HUES6 (cell line): ENCODE measurements around the gene HSPA12A.

Experiments
- H3K27ac ChIP-seq: 2 replicates; pipeline ENCODE4 v1.7.0; 2013; ENCODE audit warnings: low read depth, mild to moderate bottlenecking, low read length, inconsistent platforms
- H3K27me3 ChIP-seq: 2 replicates; pipeline ENCODE4 v1.6.1; 2013; ENCODE audit warnings: low read length; ENCODE audit not compliant: control insufficient read depth, insufficient read depth
- H3K36me3 ChIP-seq: 2 replicates; pipeline ENCODE4 v1.6.1; 2013; ENCODE audit warnings: low read length; ENCODE audit not compliant: control insufficient read depth, insufficient read depth
- H3K4me1 ChIP-seq: 2 replicates; pipeline ENCODE4 v1.6.1; 2013; ENCODE audit warnings: low read length; ENCODE audit not compliant: control insufficient read depth, insufficient read depth
- H3K4me3 ChIP-seq: 2 replicates; pipeline ENCODE4 v1.5.1; 2013; ENCODE audit warnings: low read depth, low read length
- H3K9ac ChIP-seq: one replicate; pipeline ENCODE4 v1.6.1; 2013; ENCODE audit warnings: mild to moderate bottlenecking, low read length
- H3K9me3 ChIP-seq: 2 replicates; pipeline ENCODE4 v1.6.1; 2013; ENCODE audit warnings: low read depth, low read length; ENCODE audit not compliant: control insufficient read depth, insufficient read depth

Gene HSPA12A

DNA sequence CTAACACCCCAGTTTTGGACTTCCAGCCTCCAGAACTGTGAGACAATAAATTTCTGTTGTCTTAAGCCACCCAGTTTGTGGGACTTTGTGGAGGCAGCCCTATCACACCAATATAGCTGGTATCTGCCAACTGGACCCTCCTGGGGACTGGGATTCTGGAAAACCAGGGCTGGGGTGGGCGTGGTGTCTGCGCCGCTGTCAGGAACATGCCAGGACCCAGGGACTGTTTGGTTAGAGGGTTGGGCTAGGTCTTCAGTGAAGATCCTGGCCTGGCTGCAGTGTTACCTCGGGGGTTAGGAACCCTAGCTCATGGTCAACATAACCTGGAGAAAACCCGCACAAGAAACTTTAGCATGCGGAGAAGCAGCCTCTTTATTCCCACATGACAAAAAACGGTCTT is 79.0 kb downstream of the HSPA12A start:
- H3K9me3 ChIP-seq = no peaks in the 10 kb centered on the region
- H3K9ac ChIP-seq = no peak overlapping the region
- no peak overlapping the region for H3K4me3 ChIP-seq
- H3K36me3 ChIP-seq = peaks cover 29% of the 10 kb centered on the region
- H3K27me3 ChIP-seq = no peaks in the 10 kb centered on the region
- H3K27ac ChIP-seq = no peak overlapping the region
- H3K4me1 ChIP-seq = no peaks in the 10 kb centered on the region

DNA sequence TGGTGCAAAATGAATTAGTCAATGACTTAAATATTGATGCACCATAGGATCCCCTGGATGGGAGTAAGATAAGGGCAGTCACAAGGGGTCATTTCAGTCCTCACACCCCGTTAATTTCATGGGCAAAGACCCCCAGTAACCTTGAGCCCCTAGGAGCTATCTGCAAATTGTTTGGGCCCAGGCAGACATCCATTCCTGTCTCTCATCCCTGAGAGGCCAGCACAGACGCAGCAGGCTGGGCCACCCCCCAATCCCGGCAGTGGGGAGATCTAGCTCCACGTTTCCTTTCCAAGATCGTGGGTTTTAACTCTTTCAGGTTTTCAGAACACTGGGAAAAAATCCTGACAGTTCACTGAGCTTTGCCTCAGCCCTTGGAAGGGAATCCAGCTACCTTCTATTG is 81.5 kb downstream of the HSPA12A start:
- H3K4me3 ChIP-seq = no peak overlapping the region
- peaks cover 13% of the 10 kb centered on the region; the same call in 1 of the 2 replicates for H3K36me3 ChIP-seq
- no peaks in the 10 kb centered on the region for H3K9me3 ChIP-seq
- no peak overlapping the region for H3K9ac ChIP-seq
- no peaks in the 10 kb centered on the region for H3K27me3 ChIP-seq
- H3K27ac ChIP-seq = no peak overlapping the region
- no peaks in the 10 kb centered on the region for H3K4me1 ChIP-seq

DNA sequence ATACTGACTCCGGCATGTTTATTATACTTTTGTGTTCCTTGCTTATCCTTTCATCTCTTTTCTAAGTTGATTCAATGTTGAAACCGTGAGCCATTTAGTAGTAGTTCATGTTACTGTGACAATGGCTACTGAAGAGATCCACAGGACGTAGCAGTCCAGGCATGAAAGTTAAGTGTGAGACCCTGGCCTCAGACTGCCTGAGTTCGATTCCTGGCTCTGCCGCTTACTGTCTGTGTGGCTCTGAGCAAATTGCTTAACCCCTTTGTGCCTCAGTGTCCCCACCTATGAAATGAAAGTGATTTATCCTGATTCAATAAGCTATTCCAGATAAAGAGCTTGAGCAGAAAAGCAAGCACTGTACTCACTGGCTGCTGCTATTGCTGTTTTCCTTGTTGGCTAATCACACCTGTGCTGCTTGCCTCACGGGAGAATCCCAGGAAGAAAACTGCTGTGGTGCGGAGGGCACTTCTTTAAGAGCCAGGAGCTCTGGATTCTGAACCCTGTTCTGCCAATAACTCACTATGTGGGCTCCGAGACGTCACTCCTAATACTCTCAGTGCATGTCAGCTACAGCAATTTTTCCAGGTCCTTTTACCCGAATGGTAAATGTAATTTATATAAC is 83.2 kb downstream of the HSPA12A start:
- Histone ChIP-seq H3K9ac (no peak overlapping the region), H3K27ac (no peak overlapping the region), H3K4me3 (no peak overlapping the region), H3K27me3 (no peaks in the 10 kb centered on the region), H3K36me3 (peaks cover 5% of the 10 kb centered on the region; the same call in 1 of the 2 replicates), H3K4me1 (no peaks in the 10 kb centered on the region), H3K9me3 (no peaks in the 10 kb centered on the region)

DNA sequence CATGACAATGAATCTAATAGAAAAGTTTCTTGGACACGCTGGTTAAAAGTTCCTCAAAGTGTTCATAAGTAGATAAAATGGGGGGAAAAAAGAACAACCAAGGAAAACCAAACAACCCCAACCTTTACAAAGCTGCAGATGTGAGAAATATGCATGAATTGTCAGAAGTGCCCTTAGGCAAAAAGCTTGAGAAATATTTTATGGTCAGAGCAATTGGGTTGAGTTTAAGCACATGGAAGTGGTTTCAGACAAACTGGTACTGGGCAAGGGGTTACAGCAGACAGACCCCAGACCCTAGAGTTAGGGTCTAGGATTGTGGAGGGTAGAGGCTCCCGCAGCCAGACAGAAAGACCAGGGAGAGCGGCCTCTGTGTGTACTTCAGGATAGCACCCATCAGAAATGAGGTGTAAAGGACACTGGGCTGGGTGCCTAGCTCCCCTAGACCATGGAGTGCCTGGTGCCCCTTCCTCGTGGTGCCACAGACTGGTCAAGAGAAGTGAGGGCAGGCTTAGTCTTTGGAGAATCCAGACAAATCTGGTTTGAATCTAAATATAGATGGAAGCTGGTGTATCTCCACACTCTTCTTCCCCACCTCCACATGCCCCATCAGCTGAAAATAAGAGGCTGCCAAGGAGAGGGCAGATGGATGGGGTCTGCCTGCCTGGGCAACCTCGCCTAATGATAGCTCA is 84.4 kb downstream of the HSPA12A start:
- Histone ChIP-seq H3K36me3 (no peaks in the 10 kb centered on the region), H3K4me1 (no peaks in the 10 kb centered on the region), H3K27me3 (no peaks in the 10 kb centered on the region), H3K9ac (no peak overlapping the region), H3K27ac (no peak overlapping the region), H3K9me3 (no peaks in the 10 kb centered on the region), H3K4me3 (no peak overlapping the region)

DNA sequence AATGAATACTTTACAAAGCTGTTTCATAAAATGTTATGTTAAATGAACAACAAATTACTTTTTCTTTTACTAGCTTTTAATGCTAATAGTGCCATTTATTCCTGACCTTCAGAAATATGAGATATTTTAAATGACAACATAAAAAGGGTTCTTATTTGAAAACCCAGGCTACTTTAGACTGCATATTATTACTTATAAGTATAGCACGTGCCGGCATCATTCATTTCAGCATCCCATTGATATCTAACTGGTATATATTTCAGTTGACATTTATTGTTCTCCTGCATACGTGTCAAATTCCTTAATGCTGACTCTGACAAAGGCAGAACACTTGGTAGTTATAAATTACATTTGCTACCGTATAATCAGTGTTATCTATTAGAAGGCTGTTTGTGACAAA is 86.3 kb downstream of the HSPA12A start:
- no peaks in the 10 kb centered on the region for H3K36me3 ChIP-seq
- no peaks in the 10 kb centered on the region for H3K4me1 ChIP-seq
- H3K9ac ChIP-seq = no peak overlapping the region
- no peaks in the 10 kb centered on the region for H3K27me3 ChIP-seq
- no peaks in the 10 kb centered on the region for H3K9me3 ChIP-seq
- no peak overlapping the region for H3K4me3 ChIP-seq
- H3K27ac ChIP-seq = no peak overlapping the region

DNA sequence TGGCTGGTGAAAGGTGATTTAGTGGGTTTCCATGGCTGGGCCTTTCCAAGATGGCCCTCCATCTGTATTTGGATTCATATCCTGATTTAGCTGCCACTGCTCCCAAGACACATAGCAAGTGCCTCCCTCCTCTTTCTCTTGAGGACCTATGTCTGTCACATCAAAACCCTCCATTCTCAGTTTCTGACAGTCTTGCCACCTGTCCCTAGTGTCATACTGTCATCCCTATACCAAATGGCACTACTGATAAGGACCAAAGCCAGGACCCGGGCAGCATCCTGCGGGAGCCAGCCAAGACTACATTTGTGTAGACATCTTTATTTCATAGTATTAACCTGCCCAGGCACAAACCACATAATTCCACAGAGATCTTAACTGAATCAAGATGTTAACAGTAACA is 86.8 kb downstream of the HSPA12A start:
- Histone ChIP-seq H3K36me3 (no peaks in the 10 kb centered on the region), H3K27me3 (no peaks in the 10 kb centered on the region), H3K9ac (no peak overlapping the region), H3K4me3 (no peak overlapping the region), H3K4me1 (no peaks in the 10 kb centered on the region), H3K27ac (no peak overlapping the region), H3K9me3 (no peaks in the 10 kb centered on the region)

DNA sequence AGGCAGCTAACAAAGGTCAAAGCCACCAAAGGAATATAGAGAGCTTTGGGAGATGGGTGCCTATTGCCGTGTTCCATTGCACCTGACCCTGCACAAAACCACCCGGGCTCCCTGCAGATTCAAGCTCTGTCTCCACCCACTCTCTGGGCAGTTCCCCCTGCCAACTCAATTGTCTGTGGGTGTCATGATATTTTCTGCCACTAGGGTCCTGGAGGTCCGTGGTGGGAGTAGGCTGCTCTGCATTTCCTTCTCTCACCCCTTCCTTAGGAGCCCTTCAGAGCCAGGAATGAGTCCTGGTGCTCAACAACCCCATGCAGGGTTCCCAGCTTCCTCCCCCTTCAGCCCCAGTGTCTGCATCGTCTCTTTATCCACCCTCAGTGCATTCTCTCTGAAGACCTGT is 87.5 kb downstream of the HSPA12A start:
- Histone ChIP-seq H3K9ac (no peak overlapping the region), H3K4me3 (no peak overlapping the region), H3K36me3 (no peaks in the 10 kb centered on the region), H3K9me3 (no peaks in the 10 kb centered on the region), H3K4me1 (no peaks in the 10 kb centered on the region), H3K27me3 (no peaks in the 10 kb centered on the region), H3K27ac (no peak overlapping the region)

DNA sequence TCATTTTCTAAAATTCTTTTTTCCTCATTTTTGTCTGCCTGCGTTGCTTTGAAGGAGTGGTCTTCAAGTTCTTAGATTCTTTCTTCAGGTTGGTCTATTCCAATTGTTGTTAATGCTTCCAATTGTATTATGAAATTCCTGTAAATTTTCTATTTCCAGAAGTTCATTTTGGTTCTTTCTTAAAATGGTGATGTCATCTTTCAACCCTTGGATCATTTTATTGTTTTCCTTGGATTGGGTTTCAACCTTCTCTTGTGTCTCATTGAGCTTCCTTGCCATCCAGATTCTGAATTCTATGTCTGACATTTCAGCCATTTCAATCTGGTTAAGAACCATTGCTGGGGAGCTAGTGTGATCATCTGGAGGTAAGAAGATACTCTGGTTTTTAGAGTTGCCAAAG is 88.5 kb downstream of the HSPA12A start:
- H3K9ac ChIP-seq = no peak overlapping the region

DNA sequence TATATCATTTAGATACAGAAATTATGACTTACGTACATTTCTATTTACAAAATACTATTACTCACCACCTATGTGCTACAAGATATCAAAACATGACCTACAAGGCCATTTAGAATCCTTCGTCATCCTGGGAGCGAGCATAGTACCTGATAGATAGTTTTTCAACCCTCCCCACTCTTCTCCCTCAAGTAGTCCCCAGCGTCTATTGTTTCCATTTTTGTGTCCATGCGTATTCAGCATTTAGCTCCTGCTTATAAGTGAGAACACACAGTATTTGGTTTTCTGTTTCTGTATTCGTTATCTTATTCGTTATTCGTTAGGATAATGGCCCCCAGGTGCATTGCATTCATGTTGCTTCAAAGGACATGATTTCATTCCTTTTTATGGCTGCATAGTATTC is 93.5 kb downstream of the HSPA12A start:
- H3K4me1 ChIP-seq = no peaks in the 10 kb centered on the region
- H3K4me3 ChIP-seq = no peak overlapping the region
- H3K27ac ChIP-seq = no peak overlapping the region
- no peaks in the 10 kb centered on the region for H3K9me3 ChIP-seq
- H3K9ac ChIP-seq = no peak overlapping the region
- no peaks in the 10 kb centered on the region for H3K27me3 ChIP-seq
- H3K36me3 ChIP-seq = no peaks in the 10 kb centered on the region

More for the DNA sequence above, 88.5 kb downstream of the HSPA12A start:
- Histone ChIP-seq H3K27ac (no peak overlapping the region), H3K27me3 (no peaks in the 10 kb centered on the region), H3K4me1 (no peaks in the 10 kb centered on the region), H3K36me3 (no peaks in the 10 kb centered on the region), H3K9me3 (no peaks in the 10 kb centered on the region), H3K4me3 (no peak overlapping the region)

DNA sequence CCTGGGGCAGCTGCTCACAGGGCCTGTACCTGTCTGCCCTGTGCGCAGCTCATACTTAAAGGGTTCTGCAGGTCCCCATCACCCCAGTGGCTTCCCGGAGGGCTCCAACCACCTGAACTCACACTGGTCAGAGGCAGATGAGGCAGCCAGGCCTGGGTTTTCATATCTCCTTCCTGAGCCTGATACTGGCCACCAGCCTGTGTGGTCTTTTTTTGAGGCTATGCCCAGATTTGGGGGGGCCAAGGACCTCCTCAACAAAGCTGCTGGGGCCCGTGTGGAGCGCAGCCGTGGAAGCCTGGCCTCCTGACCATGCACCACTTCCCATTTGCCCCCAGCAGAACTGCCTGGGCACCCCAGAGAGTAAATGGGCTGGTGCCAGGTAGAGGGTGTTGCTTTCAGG is 95.9 kb downstream of the HSPA12A start:
- H3K9ac ChIP-seq = no peak overlapping the region
- H3K27ac ChIP-seq = no peak overlapping the region
- H3K4me3 ChIP-seq = no peak overlapping the region
- no peaks in the 10 kb centered on the region for H3K9me3 ChIP-seq
- no peaks in the 10 kb centered on the region for H3K36me3 ChIP-seq
- no peaks in the 10 kb centered on the region for H3K4me1 ChIP-seq
- no peaks in the 10 kb centered on the region for H3K27me3 ChIP-seq

DNA sequence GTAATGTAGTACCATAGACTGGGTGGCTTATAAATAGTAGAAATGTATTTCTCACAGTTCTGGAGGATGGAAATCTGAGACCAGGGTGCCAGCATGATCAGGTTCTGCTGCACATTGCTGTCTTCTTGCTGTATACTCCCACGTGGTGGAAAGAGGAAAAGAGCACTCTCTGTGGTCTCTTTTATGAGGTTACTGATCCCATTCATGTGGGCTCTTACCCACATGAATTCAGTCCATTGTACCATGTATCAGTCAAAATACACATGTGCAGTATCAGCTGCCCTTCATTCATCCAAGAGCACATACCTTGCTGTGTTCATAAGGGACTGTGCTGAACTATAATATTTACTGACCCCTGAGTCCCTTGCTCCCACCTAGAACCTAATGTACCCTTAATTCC is 104.5 kb downstream of the HSPA12A start:
- no peaks in the 10 kb centered on the region for H3K36me3 ChIP-seq
- no peaks in the 10 kb centered on the region for H3K4me1 ChIP-seq
- H3K9ac ChIP-seq = no peak overlapping the region
- H3K27ac ChIP-seq = no peak overlapping the region
- H3K27me3 ChIP-seq = no peaks in the 10 kb centered on the region
- no peaks in the 10 kb centered on the region for H3K9me3 ChIP-seq
- H3K4me3 ChIP-seq = no peak overlapping the region
